ENCODE data around the gene TEX10.

TEX10 gene

DNA sequence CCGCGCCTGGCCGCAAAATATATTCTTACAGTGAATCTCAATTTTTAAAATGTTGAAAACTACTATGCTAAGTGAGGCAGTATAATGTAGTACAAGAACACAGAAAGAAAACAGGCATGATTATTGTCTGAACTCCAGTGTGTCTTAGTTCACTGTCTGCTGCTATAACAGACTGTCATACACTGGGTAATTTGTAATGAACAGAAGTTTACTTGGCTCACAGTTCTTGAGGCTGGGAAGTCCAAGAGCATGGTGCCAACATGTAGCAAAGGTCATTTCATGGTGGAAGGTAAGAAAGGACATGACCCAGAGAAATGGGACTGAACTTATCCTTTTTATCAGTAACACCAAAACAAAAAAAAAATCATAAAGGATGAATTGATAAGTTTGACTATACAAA, 19.9 kb upstream of the TEX10 start:
- Histone ChIP-seq H3K27me3 (replicated peaks; ENCODE audit: control insufficient read depth, insufficient read depth, low read length, poor library complexity, severe bottlenecking) (no peaks in the 10 kb centered on the region), H3K27ac (ENCODE audit: insufficient read depth, low read length, poor library complexity, severe bottlenecking) (no peak overlapping the region), H3K4me3 (ENCODE audit: insufficient read depth, low read depth, low read length, poor library complexity, severe bottlenecking) (no peak overlapping the region), H3K9me3 (ENCODE audit: control insufficient read depth, low read length) (no peaks in the 10 kb centered on the region), H3K4me1 (ENCODE audit: control insufficient read depth, insufficient read depth, low read length, poor library complexity, severe bottlenecking) (no peaks in the 10 kb centered on the region), H3K36me3 (ENCODE audit: control insufficient read depth, insufficient read depth, low read length) (no peaks in the 10 kb centered on the region)
- no peak for DNase-seq

GRCh38 chr9:100370064-100370723, 17.5 kb upstream of the TEX10 start:
- Histone ChIP-seq H3K9me3 (ENCODE audit: control insufficient read depth, low read length) (no peaks in the 10 kb centered on the region), H3K4me1 (ENCODE audit: control insufficient read depth, insufficient read depth, low read length, poor library complexity, severe bottlenecking) (no peaks in the 10 kb centered on the region), H3K36me3 (ENCODE audit: control insufficient read depth, insufficient read depth, low read length) (no peaks in the 10 kb centered on the region), H3K27me3 (replicated peaks; ENCODE audit: control insufficient read depth, insufficient read depth, low read length, poor library complexity, severe bottlenecking) (no peaks in the 10 kb centered on the region), H3K27ac (ENCODE audit: insufficient read depth, low read length, poor library complexity, severe bottlenecking) (no peak overlapping the region), H3K4me3 (ENCODE audit: insufficient read depth, low read depth, low read length, poor library complexity, severe bottlenecking) (no peak overlapping the region)
- DNase-seq, result no peak

- no peak for DNase-seq
- no peaks in the 10 kb centered on the region for H3K4me1 ChIP-seq (ENCODE audit: control insufficient read depth, insufficient read depth, low read length, poor library complexity, severe bottlenecking)
- H3K27me3 ChIP-seq (replicated peaks; ENCODE audit: control insufficient read depth, insufficient read depth, low read length, poor library complexity, severe bottlenecking), result no peaks in the 10 kb centered on the region
- H3K9me3 ChIP-seq (ENCODE audit: control insufficient read depth, low read length), result no peaks in the 10 kb centered on the region
- H3K36me3 ChIP-seq (ENCODE audit: control insufficient read depth, insufficient read depth, low read length), result no peaks in the 10 kb centered on the region
- no peak overlapping the region for H3K27ac ChIP-seq (ENCODE audit: insufficient read depth, low read length, poor library complexity, severe bottlenecking)
- no peak overlapping the region for H3K4me3 ChIP-seq (ENCODE audit: insufficient read depth, low read depth, low read length, poor library complexity, severe bottlenecking)
Observed at GRCh38 chr9:100368672-100369071, 15.9 kb upstream of the TEX10 start.

GRCh38 chr9:100366121-100366520, 13.4 kb upstream of the TEX10 start:
- no peak for DNase-seq
- Histone ChIP-seq H3K36me3 (ENCODE audit: control insufficient read depth, insufficient read depth, low read length) (no peaks in the 10 kb centered on the region), H3K4me1 (ENCODE audit: control insufficient read depth, insufficient read depth, low read length, poor library complexity, severe bottlenecking) (no peaks in the 10 kb centered on the region), H3K4me3 (ENCODE audit: insufficient read depth, low read depth, low read length, poor library complexity, severe bottlenecking) (no peak overlapping the region), H3K27me3 (replicated peaks; ENCODE audit: control insufficient read depth, insufficient read depth, low read length, poor library complexity, severe bottlenecking) (no peaks in the 10 kb centered on the region), H3K27ac (ENCODE audit: insufficient read depth, low read length, poor library complexity, severe bottlenecking) (no peak overlapping the region), H3K9me3 (ENCODE audit: control insufficient read depth, low read length) (no peaks in the 10 kb centered on the region)

DNA sequence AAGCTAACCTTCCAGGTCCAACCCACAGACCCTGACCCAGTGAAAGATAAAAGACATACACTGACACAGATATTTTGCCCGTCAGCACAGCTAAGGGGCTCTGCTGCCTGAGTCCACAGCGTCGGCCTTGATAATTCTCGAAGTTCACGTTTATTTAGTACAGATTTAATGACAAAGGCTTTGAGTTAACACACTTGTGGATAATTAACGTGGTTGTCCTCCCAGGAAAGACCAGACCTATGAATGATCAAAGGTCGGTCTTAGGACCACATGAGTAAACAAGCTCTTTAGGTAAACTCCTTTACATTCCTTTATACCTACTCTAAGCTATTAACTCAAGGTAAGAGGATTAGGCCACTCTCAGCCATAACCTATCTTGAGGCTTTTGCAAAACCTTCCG, 11.3 kb upstream of the TEX10 start:
- Histone ChIP-seq H3K9me3 (ENCODE audit: control insufficient read depth, low read length) (no peaks in the 10 kb centered on the region), H3K27ac (ENCODE audit: insufficient read depth, low read length, poor library complexity, severe bottlenecking) (no peak overlapping the region), H3K27me3 (replicated peaks; ENCODE audit: control insufficient read depth, insufficient read depth, low read length, poor library complexity, severe bottlenecking) (no peaks in the 10 kb centered on the region), H3K36me3 (ENCODE audit: control insufficient read depth, insufficient read depth, low read length) (no peaks in the 10 kb centered on the region), H3K4me1 (ENCODE audit: control insufficient read depth, insufficient read depth, low read length, poor library complexity, severe bottlenecking) (no peaks in the 10 kb centered on the region), H3K4me3 (ENCODE audit: insufficient read depth, low read depth, low read length, poor library complexity, severe bottlenecking) (no peak overlapping the region)
- no peak for DNase-seq

- no peak overlapping the region for H3K27ac ChIP-seq (ENCODE audit: insufficient read depth, low read length, poor library complexity, severe bottlenecking)
- H3K4me3 ChIP-seq (ENCODE audit: insufficient read depth, low read depth, low read length, poor library complexity, severe bottlenecking), result no peak overlapping the region
- DNase-seq, result no peak
- no peaks in the 10 kb centered on the region for H3K9me3 ChIP-seq (ENCODE audit: control insufficient read depth, low read length)
- no peaks in the 10 kb centered on the region for H3K27me3 ChIP-seq (replicated peaks; ENCODE audit: control insufficient read depth, insufficient read depth, low read length, poor library complexity, severe bottlenecking)
- no peaks in the 10 kb centered on the region for H3K36me3 ChIP-seq (ENCODE audit: control insufficient read depth, insufficient read depth, low read length)
- no peaks in the 10 kb centered on the region for H3K4me1 ChIP-seq (ENCODE audit: control insufficient read depth, insufficient read depth, low read length, poor library complexity, severe bottlenecking)
Observed at GRCh38 chr9:100359057-100359456, 6.3 kb upstream of the TEX10 start.

GRCh38 chr9:100357501-100357900, 4.8 kb upstream of the TEX10 start:
- Histone ChIP-seq H3K9me3 (ENCODE audit: control insufficient read depth, low read length) (no peaks in the 10 kb centered on the region), H3K27me3 (replicated peaks; ENCODE audit: control insufficient read depth, insufficient read depth, low read length, poor library complexity, severe bottlenecking) (no peaks in the 10 kb centered on the region), H3K36me3 (ENCODE audit: control insufficient read depth, insufficient read depth, low read length) (no peaks in the 10 kb centered on the region), H3K27ac (ENCODE audit: insufficient read depth, low read length, poor library complexity, severe bottlenecking) (no peak overlapping the region), H3K4me1 (ENCODE audit: control insufficient read depth, insufficient read depth, low read length, poor library complexity, severe bottlenecking) (no peaks in the 10 kb centered on the region), H3K4me3 (ENCODE audit: insufficient read depth, low read depth, low read length, poor library complexity, severe bottlenecking) (no peak overlapping the region)
- DNase-seq, result no peak

DNA sequence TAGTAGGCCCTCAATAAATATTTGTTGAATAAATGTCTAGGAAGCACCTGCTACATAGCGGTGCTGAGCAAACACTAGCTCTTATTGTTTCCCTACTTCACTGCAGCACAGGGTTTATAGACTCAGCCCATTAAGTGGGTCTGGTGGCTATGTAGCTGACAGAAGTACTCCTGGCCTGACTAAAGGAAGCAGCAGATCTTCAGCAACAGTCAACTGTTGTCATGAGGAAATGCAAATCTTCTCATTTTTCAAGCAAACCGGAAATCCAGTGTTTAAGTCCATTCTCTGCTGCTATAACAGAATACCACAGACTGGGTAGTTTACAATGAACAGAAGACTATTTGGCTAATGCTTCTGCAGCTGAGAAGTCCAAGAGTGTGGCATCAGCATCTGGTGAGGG, 2.8 kb upstream of the TEX10 start:
- Histone ChIP-seq H3K4me1 (ENCODE audit: control insufficient read depth, insufficient read depth, low read length, poor library complexity, severe bottlenecking) (no peaks in the 10 kb centered on the region), H3K27me3 (replicated peaks; ENCODE audit: control insufficient read depth, insufficient read depth, low read length, poor library complexity, severe bottlenecking) (no peaks in the 10 kb centered on the region), H3K9me3 (ENCODE audit: control insufficient read depth, low read length) (no peaks in the 10 kb centered on the region), H3K4me3 (ENCODE audit: insufficient read depth, low read depth, low read length, poor library complexity, severe bottlenecking) (no peak overlapping the region), H3K27ac (ENCODE audit: insufficient read depth, low read length, poor library complexity, severe bottlenecking) (no peak overlapping the region), H3K36me3 (ENCODE audit: control insufficient read depth, insufficient read depth, low read length) (no peaks in the 10 kb centered on the region)
- no peak for DNase-seq

DNA sequence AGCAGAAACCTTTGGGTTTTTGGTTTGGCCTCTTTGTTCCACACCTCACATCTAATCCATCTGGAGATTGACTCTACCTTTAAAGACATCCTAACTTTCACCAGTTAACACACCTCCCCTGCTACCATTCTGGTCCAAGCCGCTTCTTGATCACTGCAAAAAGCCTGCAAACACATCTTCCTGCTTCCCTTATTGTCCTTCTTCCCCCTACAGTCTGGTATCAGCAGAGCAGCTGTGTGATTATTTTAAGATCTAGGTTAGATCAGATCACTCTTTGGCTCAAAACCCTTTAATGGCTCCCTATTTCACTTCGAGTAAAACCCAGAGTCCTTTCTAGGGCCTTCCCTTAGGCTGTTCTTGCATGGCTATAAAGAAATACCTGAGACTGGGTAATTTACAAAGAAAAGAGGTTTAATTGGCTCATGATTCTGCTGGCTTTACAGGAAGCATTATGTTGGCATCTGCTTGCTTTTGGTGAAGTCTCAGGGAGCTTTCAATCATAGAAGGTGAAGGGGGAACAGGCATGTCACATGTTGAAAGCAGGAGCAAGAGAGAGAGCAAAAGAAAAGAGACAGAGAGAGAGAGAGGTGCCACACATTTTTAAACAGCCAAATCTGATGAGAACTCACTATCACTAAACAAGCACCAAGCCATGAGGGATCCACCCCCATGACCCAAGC, 1.5 kb upstream of the TEX10 start:
- Histone ChIP-seq H3K27ac (ENCODE audit: insufficient read depth, low read length, poor library complexity, severe bottlenecking) (no peak overlapping the region), H3K4me3 (ENCODE audit: insufficient read depth, low read depth, low read length, poor library complexity, severe bottlenecking) (no peak overlapping the region), H3K9me3 (ENCODE audit: control insufficient read depth, low read length) (no peaks in the 10 kb centered on the region), H3K4me1 (ENCODE audit: control insufficient read depth, insufficient read depth, low read length, poor library complexity, severe bottlenecking) (no peaks in the 10 kb centered on the region), H3K36me3 (ENCODE audit: control insufficient read depth, insufficient read depth, low read length) (no peaks in the 10 kb centered on the region), H3K27me3 (replicated peaks; ENCODE audit: control insufficient read depth, insufficient read depth, low read length, poor library complexity, severe bottlenecking) (no peaks in the 10 kb centered on the region)
- no peak for DNase-seq

DNA sequence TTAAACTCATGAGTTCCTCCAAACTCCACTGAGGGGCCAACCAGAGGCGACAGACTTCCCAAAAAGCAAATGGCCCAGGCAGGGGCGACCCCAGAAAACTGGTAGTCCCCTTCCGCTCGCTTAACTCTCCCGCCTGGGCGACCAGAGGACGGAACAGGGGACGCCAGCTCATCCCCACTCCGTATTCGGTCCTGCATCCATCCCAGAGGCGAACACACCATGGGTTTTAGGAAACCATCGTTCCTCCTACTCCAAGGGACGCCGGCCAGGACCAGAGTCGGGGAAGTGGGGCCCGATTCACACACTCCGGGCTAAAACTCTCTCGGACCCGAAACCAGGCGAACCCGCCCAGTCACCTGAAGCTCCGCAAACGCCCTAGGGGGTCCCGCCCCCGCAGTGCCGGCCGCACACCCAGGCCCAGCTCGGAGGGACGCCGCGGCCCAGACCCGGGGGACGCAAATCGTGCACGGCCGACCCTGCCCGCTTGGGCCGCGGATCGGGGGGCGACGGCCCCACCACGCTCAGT, 478 bp downstream of the TEX10 start:
- DNase-seq, result peak in 2 of 3 donors; percentile 0 to 1
- Histone ChIP-seq H3K9me3 (ENCODE audit: control insufficient read depth, low read length) (no peaks in the 10 kb centered on the region), H3K4me1 (ENCODE audit: control insufficient read depth, insufficient read depth, low read length, poor library complexity, severe bottlenecking) (no peaks in the 10 kb centered on the region), H3K27ac (ENCODE audit: insufficient read depth, low read length, poor library complexity, severe bottlenecking) (peak overlapping the region; percentile 71), H3K27me3 (replicated peaks; ENCODE audit: control insufficient read depth, insufficient read depth, low read length, poor library complexity, severe bottlenecking) (no peaks in the 10 kb centered on the region), H3K4me3 (ENCODE audit: insufficient read depth, low read depth, low read length, poor library complexity, severe bottlenecking) (peak overlapping the region; percentile 78), H3K36me3 (ENCODE audit: control insufficient read depth, insufficient read depth, low read length) (no peaks in the 10 kb centered on the region)
